Esophagus squamous epithelium (tissue), 4 donors: ENCODE measurements around the gene GPSM1.

ENCODE experiments used
- CTCF ChIP-seq, 6 experiments: fragments of 450-650 bp in 4 of 6; fragments of 200-600 bp in 2 of 6; sonication (generic) in 2 of 6; IDR thresholded peaks; one replicate each; pipeline ENCODE4 v1.5.1; 2016 to 2019; ENCODE audit warnings: antibody characterized with exemption in 6 of 6, mild to moderate bottlenecking in 4 of 6, moderate library complexity in 4 of 6
- POLR2A ChIP-seq, 4 donors: fragments of 450-650 bp; IDR thresholded peaks; one replicate each; pipeline ENCODE4 v1.6.1; 2017; ENCODE audit warnings: antibody characterized with exemption in 4 of 4, mild to moderate bottlenecking in 4 of 4, moderate library complexity in 3 of 4

GRCh38 chr9:136328011-136328621, 777 bp downstream of the GPSM1 start:
- TF ChIP-seq CTCF (IDR thresholded peaks at IDR 0.05) (no peak), POLR2A (IDR thresholded peaks at IDR 0.05) (no peak)
